Measurements from ENCODE around the gene SLC19A1.
"Not testable (repeated sequence)": the region's sequence is repeated elsewhere in the genome, so short reads cannot be mapped to it uniquely, and the experiment has no call there.

Gene SLC19A1

DNA sequence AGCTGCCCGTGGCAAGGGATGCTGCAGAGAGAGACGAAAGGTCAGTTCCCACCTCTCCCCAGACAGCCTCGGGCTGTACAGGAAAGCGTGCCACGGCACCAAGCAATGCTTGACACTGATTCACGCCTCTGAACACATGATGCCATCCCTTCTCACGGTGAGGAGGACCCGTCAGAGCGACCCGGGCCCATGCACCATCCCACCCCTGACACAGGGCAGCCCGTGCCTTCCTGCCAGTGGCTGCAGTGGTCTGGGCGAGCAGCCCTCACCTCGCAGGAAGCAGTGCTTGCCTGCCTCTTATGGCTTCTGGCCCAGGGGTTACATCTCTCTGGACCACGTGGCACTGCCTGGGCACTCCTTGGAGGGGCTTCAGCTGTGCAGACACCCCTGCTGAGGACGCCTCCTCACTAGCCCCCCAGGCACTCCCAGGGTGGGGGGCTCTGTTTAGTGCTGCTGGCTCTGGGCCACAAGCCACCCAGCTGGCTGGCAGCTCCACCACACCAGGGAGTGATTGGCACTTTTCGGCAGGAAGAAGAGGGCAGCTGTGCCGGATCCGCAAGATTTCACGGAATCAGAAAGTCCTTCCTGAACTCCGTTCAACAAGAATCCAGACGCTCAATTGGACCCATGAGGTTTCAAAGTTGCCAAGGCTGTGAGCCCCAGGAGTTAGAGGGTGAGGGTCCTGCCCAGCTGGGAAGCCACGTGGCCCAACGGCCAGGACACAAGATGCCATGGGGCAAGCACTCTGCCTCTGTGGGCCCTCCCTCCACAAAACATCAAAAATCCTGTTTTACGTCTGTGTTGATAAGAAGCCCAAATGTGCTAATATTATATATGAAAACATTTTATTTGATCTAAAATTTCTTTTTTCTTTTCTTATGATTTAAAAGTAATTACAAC, 34.8 kb upstream of the SLC19A1 start:
- DNase-seq (ENCODE audit: low spot score), result no peak

DNA sequence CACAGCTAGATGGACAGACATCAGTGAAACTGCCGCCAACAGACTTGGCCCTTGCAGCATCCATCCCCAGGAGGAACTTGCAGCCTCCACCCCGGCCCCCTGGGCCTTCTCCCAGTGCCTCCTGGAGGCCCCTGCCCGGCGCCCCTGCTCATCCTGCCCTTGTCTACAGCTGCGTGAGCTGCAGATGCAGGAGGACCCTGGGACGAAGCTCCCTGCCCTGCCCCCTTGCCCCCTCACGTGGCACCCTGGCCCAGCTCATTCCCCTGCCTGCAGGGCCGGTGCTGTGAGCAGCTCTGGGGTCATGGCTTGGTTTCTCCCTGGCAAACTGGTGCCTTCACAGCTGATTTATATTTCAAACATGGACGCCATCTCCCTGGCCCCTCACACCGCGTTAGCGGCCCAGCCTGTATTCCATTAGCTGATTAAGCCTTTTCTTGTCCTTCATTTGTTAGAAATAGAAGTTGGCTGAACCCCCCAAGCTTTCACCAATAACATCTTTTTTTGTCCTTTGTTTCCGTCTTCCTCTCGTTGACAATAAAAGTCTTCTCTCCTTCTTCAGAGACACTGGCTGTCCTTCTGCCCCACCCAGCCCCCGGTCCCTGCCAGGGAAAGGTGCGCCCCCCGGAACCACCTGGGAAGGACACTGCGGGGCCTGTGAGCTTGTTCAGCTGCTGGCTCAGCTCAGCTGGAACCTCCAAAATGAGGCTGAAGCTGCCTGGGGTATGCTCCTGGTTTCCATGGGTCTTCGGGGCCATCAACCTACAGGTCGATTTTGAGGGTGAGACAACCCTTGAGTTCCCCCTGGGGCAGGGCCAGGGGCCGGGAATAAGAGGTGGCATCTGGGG, 34.0 kb upstream of the SLC19A1 start:
- DNase-seq (ENCODE audit: low spot score), result no peak

DNA sequence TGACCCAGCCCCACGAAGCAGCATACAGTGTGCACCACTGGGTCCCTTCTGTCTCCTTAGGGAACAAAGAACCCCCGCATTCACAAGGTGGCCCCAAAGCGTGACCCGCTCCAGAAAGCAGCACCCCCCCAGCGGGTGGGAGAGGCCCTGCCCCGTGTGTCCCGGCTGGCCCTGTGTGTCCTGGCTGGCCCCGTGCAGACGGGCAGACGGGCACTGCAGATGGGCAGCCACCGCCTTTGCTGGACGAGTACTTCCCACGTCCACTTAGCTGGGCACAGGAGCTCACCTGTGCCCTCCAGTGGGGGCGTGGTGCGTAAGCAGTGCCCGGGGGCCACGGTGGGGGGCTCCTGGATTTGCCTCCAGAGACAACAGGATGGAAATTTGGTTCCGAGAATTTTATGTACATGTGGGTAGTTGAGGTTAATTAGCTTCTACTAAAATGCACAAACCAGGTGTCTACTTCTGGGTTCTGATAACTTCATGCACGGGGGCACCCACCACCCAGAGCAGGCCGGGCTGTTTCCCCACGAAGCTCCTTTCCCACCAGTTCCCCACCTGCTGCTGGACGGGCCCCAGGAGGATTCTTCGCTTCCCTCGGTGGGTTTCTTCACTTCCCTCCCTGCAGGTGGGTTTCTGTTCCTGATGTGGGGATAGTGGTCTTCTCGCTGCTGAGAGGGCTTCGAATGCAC, 33.2 kb upstream of the SLC19A1 start:
- DNase-seq (ENCODE audit: low spot score), result no peak

DNA sequence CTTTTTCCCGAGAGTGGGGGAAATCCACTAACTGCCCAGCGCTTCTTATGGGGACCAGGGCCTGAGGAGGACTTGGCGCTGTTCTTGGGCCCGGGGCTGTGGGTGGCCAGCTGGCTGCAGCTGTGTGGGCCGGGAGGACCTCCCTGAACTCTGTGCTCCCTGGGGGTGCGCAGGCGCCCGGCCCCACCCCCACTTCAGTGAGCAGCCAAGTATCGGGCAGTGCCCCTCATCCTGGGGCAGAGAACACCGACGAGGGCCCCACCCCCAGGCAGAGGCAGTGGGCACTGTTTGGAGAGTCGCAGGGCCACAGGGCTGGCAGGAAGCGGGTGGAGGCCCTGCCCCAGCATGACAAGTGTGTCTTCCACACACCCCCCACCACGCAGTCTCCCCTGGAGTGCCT, 32.5 kb upstream of the SLC19A1 start:
- DNase-seq (ENCODE audit: low spot score), result no peak

DNA sequence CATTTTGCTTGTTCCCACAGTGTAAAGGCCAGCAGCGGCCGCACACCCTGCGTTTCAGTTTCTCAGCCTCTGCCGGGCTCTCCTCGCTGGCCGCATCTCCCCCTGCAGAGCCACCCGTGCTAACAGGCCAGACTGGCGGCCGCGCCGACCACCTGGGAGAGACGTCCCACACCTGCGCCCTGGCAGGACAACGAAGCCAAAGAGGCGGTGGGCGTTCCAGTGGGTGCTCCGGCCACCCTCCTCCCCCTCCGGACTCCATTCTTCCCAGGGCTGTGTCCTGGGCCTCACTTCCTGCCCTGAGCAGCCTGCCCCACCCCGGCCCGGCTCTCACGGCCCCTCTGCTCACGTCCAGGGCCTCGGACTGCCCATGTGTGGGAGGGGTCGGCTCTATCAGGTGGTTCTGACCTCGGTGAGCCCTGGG, 31.9 kb upstream of the SLC19A1 start:
- DNase-seq (ENCODE audit: low spot score), result no peak

DNA sequence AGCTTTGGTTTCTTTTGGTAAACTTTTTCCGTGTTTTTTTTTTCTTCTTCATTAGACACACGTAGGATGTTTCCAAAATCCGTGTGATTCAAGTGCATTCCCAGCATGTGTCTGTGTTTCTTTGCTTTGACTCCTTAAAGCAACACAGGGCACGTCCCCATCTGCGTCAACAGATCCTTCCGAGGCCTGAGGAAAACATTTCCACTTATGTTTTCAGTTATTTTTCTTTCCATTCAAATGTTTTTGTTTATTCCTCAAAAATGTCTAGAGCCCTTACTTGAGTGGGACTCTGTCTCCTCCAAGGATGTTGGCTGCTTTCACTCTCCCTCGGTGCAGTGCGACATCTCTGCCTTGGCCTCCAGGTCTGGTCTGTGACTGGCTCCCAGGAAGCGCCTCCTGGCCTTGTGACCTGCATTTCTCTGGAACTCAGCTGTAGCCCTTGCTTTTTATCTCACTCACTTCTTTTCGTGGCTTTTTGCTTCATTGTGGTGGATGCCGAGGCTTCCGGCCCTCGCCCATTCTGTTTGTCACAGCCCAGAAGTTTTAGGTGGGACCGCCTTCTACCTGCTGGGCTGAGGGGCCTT, 31.3 kb upstream of the SLC19A1 start:
- DNase-seq (ENCODE audit: low spot score), result no peak

DNA sequence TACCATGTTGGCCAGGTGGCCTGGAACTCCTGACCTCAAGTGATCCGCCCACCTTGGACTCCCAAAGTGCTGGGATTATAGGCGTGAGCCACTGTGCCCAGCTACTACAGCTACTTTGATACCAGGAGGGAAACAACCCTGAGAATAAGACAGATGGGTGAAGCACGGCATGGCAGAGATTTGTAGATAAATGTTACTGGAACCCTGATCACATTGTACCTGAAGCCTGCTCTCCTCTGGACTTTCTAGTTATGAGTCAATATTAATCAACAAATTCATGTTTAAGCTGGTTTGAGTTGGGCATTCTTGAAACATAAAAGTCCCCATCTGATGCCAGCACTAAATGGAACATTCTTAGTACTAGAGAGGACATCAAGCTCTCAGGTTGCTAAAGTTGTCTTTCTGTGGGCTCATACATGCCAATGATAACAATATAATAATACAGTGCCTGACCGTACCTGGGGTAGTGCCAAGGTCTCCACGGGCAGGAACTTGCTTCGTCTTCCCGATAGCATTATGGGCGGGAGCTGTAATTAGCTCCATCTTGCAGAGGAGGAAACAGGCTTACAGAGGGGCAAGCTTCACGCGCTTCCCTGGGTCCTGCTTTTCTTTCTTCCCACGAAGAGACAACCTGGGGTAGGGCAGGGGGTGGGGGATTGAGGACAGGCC, 30.7 kb upstream of the SLC19A1 start:
- DNase-seq (ENCODE audit: low spot score), result no peak

DNA sequence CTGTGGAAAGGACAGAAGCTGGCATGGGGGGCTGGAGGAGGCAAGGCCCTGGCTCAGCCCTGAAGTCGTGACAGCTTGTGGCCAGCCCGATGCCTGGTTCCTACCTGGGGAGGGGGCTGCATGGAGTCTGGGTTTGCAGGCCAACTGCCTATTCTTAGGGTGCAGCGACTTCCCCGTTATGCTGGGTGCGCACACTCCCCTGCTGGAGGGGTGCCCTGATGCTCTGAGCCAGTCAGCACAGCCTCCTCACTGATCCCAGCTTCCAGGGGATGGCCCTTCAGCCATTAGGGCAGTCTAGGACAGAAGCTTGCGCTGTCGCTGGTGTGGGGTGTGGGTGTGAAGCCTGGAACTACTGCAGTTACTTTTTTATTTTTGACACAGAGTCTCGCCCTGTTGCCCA, 30.0 kb upstream of the SLC19A1 start:
- no peak for DNase-seq (ENCODE audit: low spot score)

DNA sequence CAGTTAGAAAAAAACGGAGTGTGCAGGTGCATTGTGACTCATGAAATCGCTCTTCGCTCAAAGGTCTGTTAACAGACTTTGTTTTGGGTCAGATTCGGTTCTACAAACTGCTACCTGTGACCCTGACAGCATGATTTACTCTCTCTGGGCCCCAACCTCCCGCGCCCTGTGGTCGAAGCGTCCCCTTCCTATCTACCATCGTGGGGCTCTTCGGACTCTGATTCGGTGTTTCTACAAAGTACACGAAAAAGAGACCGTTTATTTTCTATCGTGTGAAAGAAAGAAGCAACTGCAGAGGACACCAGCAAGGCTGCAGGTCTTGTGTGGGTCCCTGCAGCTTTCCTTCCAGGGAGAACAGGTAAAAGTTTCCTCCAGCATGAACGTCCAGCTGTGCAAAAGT, 29.4 kb upstream of the SLC19A1 start:
- no peak for DNase-seq (ENCODE audit: low spot score)

DNA sequence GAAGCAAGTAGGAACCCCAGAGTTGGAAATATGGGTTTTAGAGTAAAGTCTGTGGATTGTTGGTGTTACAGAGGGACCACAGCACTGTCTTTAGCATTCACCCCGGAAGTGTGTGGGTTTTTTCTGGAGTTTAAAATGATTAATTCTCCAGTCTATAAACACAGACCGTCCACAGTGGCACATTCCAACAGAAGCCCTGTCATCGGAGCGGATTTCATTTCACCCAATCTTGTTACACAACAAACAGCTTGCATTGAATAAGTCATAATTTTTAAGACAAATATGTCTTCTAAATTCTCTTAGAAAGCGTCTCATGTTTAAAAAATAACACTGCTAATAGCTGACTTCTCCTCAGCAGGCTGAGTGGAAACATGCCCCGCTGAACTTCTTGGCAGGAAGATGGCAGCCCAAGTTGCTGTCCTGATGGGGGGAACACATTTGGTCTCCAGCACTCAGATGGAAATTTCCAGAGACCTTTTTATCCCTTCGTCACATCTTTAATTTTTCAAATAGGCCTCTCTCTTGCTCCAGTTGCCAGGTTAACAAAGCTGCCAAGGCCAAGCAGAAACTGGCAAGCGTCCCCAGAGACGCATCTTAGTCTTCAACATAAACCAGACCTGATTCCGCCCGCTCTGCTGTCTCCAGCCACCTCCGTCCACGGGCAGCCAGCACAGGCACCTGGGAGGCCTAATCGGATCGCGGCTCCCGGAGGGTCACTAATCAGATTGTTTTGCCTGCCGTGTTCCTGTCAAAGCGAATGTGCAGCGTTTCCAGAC, 28.8 kb upstream of the SLC19A1 start:
- DNase-seq (ENCODE audit: low spot score), result no peak

DNA sequence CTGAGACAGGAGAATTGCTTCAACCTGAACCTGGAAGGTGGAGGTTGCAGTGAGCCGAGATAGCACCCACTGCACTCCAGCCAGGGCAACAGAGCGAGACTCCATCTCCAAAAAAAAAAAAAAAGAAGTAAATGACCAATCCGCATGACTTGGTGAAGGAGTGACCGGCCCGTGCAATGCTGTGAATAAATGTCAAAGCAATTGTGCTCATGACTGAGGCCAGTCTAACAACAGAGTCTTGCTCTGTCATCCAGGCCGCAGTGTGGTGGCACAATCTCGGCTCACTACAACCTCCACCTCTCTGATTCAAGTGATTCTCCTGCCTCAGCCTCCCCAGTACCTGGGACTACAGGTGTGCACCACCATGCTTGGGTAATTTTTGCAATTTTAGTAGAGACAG, 27.8 kb upstream of the SLC19A1 start:
- no peak for DNase-seq (ENCODE audit: low spot score)

DNA sequence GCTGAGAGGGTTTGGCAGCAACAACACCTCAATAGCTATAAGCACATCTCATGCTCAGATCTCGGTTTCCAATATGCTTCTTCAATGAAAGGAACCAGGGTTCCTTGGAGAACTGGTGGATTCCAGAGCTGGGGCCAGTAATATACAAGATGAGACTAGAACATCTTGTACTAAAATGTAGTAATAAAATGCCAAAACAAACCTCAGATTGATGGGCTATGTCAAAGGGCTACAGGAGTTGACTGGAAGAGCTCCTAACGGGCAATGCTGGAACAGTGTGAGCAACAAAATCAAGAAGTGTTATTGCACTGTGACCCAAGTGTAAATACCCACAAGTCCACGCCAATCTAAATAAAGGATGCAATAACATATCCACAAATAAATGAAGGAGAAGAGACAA, 26.1 kb upstream of the SLC19A1 start:
- no peak for DNase-seq (ENCODE audit: low spot score)

DNA sequence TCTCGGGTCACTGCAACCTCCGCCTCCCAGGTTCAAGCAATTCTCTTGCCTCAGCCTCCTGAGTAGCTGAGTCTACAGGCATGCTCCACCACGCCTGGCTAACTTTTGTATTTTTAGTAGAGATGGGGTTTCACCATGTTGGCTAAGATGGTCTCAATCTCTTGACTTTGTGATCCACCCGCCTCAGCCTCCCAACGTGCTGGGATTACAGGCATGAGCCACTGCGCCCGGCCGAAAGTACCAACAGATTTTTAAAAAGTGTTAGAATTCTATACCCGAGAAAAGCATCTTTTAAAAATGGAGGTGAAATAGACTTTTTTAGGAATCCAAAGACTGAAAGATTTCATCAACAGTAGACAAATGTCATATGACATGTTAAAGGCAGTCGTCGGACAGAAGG, 21.9 kb upstream of the SLC19A1 start:
- not testable (repeated sequence) for DNase-seq (ENCODE audit: low spot score)

DNA sequence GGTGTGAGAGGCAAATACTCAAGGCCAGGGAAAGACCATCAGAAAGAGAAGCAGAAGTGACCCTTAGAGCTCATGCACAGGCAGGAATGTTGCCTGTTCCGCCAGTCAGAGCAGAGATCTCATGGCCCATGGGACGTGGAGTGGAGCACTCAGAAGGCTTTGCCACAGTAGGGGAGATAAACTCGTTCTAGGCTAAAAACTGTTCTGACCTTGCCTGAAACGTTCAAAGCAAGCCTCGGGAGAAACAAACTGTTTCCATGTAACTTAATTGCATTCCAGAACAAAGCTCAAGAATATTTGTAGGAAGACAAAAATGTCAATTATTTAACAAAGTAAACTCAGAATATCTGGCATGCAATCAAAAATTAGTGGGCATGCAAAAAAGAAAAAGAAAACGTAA, 20.7 kb upstream of the SLC19A1 start:
- DNase-seq (ENCODE audit: low spot score), result no peak

DNA sequence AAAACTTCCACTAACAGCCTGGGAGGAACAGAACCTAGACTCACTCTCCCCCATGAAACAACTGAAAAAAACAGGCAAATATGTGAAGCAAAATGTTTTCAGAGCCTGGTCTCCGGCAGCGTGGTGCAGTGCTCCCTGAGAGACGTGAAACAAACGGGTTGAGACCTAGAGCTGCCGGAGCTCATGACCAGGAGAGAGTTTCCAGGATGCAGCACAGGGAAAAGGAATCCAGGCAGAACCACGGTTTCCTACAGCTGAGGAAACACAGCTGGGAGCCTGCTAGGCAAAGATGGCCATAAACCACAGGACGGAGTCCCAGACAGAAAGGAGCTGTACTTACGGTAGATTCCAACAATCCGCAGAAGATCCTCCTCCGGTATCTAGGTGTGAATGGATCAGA, 20.2 kb upstream of the SLC19A1 start:
- no peak for DNase-seq (ENCODE audit: low spot score)

DNA sequence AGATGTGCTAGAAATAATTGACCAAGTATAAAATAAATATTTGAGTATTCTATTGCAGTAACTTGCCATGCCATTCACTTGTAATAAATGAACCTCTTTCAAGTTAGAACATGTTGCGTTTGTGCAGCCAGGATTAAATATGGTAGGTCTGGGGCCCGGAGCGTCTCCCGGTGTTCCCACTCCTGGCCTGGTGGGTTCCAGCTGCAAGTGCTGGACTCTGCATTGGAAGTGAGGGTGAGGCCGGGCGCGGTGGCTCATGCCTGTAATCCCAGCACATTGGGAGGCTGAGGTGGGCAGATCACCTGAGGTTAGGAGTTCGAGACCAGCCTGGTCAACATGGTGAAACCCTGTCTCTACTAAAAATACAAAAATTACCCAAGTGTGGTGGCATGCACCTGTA, 19.0 kb upstream of the SLC19A1 start:
- DNase-seq (ENCODE audit: low spot score), result not testable (repeated sequence)

DNA sequence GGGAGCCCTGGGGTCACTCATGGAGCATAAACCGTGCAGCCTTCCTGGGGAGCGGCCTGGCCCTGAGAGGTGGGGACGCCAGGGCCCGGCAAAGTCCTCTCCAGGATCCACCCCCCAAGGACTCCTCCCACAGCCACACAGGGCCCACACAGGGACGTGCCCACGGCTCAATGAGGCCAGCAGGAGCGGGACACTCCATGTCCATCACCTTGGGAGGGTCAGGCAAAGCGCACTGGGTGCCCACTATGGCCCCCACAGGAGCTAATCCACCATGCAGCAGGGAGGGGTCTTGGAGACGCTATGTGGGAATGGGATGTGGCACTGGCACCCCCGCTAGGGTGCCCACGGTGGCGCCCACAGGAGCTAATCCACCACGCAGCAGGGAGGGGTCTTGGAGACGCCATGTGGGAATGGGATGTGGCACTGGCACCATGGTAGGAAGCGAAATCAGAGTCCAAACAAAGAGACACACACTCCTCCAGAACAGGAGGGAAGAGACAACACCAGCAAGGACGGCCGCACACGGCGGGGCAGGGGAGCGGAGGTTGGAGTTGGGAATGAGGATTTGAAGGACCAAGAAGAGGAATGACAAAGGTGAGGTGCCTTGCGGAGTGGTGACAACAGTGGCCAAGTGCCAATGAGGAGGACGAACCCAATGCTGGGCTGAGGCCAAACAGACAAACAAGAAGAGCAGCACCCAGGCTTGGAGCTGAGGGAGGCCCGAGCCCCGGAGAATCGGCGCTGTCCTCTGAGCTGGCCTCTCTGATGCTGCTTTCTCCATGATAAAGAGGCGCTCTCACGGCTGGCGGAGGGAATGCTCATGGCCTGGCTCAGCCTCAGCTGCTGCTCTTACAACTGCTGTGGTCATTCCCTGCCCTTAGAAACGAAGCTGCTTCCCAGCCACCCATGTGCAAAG, 18.1 kb upstream of the SLC19A1 start:
- DNase-seq (ENCODE audit: low spot score), result no peak

DNA sequence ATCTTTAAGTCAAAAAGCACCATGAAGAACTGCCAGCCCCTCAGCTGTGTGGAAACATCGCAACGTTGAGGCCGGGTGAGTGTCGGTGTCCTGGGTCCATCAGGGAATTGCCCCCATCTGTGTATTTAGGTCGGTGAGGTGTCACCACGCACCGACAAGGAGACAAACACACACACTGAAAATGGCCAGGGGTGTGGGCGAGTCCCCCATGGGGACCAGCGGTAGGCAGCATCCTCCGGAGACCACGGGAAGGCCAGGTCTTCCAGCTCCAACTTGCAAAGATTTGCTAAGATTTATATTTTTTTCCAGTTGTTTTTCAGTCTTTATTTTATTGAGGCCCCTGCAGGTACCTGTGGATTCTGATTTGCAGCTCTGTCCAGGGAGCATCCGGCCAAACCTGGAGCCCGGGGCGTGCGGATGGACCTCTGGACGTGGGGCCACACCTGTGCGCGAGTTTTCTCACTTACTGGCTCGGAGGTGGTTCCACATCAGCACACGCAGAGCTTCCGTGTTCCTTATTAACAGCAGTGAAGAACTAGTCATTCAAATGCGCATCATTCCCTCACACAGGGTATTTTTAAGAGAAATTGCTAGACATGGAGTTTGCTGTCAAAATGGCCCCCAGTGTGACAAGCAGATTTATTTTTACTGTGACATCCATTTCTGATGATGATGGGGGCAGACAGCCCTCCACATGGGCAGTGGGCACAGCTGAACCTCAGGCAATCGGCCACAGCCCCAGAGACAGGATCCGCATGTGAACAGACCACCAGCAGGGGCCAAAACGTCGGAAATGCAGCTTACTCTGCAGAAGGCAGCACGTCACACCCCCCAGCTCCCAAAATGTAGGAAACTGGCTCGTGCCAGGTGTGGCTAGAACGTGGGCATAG, 17.2 kb upstream of the SLC19A1 start:
- DNase-seq (ENCODE audit: low spot score), result no peak

Data from kidney capillary endothelial cell (primary cell).